ENCODE results near the gene C3orf18.

GRCh38 chr3:50537421-50538129, 30.0 kb downstream of the C3orf18 start:
- TF ChIP-seq, protein P1, sequence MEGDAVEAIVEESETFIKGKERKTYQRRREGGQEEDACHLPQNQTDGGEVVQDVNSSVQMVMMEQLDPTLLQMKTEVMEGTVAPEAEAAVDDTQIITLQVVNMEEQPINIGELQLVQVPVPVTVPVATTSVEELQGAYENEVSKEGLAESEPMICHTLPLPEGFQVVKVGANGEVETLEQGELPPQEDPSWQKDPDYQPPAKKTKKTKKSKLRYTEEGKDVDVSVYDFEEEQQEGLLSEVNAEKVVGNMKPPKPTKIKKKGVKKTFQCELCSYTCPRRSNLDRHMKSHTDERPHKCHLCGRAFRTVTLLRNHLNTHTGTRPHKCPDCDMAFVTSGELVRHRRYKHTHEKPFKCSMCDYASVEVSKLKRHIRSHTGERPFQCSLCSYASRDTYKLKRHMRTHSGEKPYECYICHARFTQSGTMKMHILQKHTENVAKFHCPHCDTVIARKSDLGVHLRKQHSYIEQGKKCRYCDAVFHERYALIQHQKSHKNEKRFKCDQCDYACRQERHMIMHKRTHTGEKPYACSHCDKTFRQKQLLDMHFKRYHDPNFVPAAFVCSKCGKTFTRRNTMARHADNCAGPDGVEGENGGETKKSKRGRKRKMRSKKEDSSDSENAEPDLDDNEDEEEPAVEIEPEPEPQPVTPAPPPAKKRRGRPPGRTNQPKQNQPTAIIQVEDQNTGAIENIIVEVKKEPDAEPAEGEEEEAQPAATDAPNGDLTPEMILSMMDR (IDR thresholded peaks at IDR 0.05): no peak
- TF ChIP-seq POLR2A (IDR thresholded peaks at IDR 0.05; ENCODE audit: low read depth): no peak
- no peak for TF ChIP-seq POLR2AphosphoS5 (IDR thresholded peaks at IDR 0.05)

All from esophagus muscularis mucosa (tissue), 3 donors.